Measurements from ENCODE around the gene NUP205.

The NUP205 gene

DNA sequence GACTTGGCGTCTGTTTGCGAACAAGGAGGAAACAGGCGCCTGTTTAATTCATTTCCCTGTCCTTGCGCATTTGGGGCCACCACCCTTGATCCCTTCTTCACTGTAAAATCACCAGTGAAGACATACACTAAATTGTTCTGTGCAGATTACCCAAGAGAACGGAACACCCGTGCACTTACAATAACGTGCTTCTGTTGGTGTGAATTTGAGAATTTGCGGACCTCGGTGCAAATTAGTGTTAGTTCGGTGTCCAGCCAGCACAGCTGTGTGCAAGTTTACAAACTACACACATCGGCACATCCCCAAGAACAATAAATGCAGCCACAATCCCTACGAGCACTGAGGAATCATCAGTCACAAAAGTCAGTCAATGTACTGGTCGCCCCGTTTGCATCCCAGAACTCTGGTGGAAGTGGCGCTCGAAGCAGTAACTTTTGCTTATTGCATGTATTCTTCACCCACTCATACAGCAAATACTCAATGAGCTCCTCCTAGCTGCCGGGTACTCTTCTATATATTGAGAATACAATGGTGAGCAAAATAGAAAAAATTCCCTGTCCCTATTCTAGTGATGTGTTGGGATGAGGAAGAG, 47.0 kb upstream of the NUP205 start (continued):
- TF ChIP-seq, protein P1, sequence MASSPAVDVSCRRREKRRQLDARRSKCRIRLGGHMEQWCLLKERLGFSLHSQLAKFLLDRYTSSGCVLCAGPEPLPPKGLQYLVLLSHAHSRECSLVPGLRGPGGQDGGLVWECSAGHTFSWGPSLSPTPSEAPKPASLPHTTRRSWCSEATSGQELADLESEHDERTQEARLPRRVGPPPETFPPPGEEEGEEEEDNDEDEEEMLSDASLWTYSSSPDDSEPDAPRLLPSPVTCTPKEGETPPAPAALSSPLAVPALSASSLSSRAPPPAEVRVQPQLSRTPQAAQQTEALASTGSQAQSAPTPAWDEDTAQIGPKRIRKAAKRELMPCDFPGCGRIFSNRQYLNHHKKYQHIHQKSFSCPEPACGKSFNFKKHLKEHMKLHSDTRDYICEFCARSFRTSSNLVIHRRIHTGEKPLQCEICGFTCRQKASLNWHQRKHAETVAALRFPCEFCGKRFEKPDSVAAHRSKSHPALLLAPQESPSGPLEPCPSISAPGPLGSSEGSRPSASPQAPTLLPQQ (tag by site-specific recombination; IDR thresholded peaks at IDR 0.05), result no peak
- TF ChIP-seq ZNF23 (tag by site-specific recombination; IDR thresholded peaks at IDR 0.05; ENCODE audit: borderline replicate concordance), result no peak
- no peak for TF ChIP-seq ZFP3 (tag by site-specific recombination; IDR thresholded peaks at IDR 0.05; ENCODE audit: low read depth)
- TF ChIP-seq, protein P2, sequence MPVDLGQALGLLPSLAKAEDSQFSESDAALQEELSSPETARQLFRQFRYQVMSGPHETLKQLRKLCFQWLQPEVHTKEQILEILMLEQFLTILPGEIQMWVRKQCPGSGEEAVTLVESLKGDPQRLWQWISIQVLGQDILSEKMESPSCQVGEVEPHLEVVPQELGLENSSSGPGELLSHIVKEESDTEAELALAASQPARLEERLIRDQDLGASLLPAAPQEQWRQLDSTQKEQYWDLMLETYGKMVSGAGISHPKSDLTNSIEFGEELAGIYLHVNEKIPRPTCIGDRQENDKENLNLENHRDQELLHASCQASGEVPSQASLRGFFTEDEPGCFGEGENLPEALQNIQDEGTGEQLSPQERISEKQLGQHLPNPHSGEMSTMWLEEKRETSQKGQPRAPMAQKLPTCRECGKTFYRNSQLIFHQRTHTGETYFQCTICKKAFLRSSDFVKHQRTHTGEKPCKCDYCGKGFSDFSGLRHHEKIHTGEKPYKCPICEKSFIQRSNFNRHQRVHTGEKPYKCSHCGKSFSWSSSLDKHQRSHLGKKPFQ (tag by site-specific recombination; IDR thresholded peaks at IDR 0.05), result peak; percentile 89
- TF ChIP-seq ZNF791 (tag by site-specific recombination; IDR thresholded peaks at IDR 0.05), result no peak
- TF ChIP-seq ZNF169 (tag by site-specific recombination; IDR thresholded peaks at IDR 0.05), result no peak
- TF ChIP-seq, protein P3, sequence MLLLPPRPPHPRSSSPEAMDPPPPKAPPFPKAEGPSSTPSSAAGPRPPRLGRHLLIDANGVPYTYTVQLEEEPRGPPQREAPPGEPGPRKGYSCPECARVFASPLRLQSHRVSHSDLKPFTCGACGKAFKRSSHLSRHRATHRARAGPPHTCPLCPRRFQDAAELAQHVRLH (tag by site-specific recombination; IDR thresholded peaks at IDR 0.05), result 0 out of 2 replicates have a peak, but pooled peaks have one; percentile 2
- no peak for TF ChIP-seq ZNF610 (tag by site-specific recombination; IDR thresholded peaks at IDR 0.05; ENCODE audit: borderline replicate concordance)
- TF ChIP-seq SCRT2 (tag by site-specific recombination; IDR thresholded peaks at IDR 0.05), result no peak
- TF ChIP-seq ZNF2 (tag by site-specific recombination; IDR thresholded peaks at IDR 0.05), result 0 out of 2 replicates have a peak, but pooled peaks have one; percentile 22
- no peak for TF ChIP-seq ZNF112 (tag by site-specific recombination; IDR thresholded peaks at IDR 0.05)
- 0 out of 2 replicates have a peak, but pooled peaks have one; percentile 7 for TF ChIP-seq KLF10 (tag by site-specific recombination; IDR thresholded peaks at IDR 0.05)
- TF ChIP-seq KLF7 (tag by site-specific recombination; IDR thresholded peaks at IDR 0.05; ENCODE audit: borderline replicate concordance), result no peak
- no peak for TF ChIP-seq HOXA7 (CRISPR knock-in tag; IDR thresholded peaks at IDR 0.05; ENCODE audit: borderline replicate concordance)
- no peak for TF ChIP-seq ZNF747 (tag by site-specific recombination; IDR thresholded peaks at IDR 0.05)
- no peak for TF ChIP-seq ZNF529 (tag by site-specific recombination; IDR thresholded peaks at IDR 0.05; ENCODE audit: insufficient replicate concordance)
- TF ChIP-seq ZFP41 (tag by site-specific recombination; IDR thresholded peaks at IDR 0.05; ENCODE audit: borderline replicate concordance), result no peak
- TF ChIP-seq ZNF394 (tag by site-specific recombination; IDR thresholded peaks at IDR 0.05; ENCODE audit: borderline replicate concordance), result peak; percentile 31; the same call in 1 of the 2 replicates
- TF ChIP-seq, protein P4, sequence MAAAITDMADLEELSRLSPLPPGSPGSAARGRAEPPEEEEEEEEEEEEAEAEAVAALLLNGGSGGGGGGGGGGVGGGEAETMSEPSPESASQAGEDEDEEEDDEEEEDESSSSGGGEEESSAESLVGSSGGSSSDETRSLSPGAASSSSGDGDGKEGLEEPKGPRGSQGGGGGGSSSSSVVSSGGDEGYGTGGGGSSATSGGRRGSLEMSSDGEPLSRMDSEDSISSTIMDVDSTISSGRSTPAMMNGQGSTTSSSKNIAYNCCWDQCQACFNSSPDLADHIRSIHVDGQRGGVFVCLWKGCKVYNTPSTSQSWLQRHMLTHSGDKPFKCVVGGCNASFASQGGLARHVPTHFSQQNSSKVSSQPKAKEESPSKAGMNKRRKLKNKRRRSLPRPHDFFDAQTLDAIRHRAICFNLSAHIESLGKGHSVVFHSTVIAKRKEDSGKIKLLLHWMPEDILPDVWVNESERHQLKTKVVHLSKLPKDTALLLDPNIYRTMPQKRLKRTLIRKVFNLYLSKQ (tag by site-specific recombination; IDR thresholded peaks at IDR 0.05; ENCODE audit: borderline replicate concordance), result no peak
- no peak for TF ChIP-seq ZBTB21 (tag by site-specific recombination; IDR thresholded peaks at IDR 0.05)
- TF ChIP-seq ZNF830 (tag by site-specific recombination; IDR thresholded peaks at IDR 0.05; ENCODE audit: low read depth), result no peak
- no peak for TF ChIP-seq ZNF121 (tag by site-specific recombination; IDR thresholded peaks at IDR 0.05)
- TF ChIP-seq, protein P5, sequence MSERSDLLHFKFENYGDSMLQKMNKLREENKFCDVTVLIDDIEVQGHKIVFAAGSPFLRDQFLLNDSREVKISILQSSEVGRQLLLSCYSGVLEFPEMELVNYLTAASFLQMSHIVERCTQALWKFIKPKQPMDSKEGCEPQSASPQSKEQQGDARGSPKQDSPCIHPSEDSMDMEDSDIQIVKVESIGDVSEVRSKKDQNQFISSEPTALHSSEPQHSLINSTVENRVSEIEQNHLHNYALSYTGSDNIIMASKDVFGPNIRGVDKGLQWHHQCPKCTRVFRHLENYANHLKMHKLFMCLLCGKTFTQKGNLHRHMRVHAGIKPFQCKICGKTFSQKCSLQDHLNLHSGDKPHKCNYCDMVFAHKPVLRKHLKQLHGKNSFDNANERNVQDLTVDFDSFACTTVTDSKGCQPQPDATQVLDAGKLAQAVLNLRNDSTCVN (tag by site-specific recombination; optimal IDR thresholded peaks at IDR 0.05), result peak; percentile 6
- no peak for TF ChIP-seq ZNF501 (tag by site-specific recombination; IDR thresholded peaks at IDR 0.05)
- no peak for TF ChIP-seq ZNF571 (tag by site-specific recombination; IDR thresholded peaks at IDR 0.05)
- no peak; the same call in 1 of the 2 replicates for TF ChIP-seq ZNF654 (tag by site-specific recombination; IDR thresholded peaks at IDR 0.05; ENCODE audit: low read depth)
- no peak for TF ChIP-seq SP2 (tag by site-specific recombination; IDR thresholded peaks at IDR 0.05)
- no peak for TF ChIP-seq SP3 (tag by site-specific recombination; IDR thresholded peaks at IDR 0.05)
- peak; percentile 36; the same call in 1 of the 2 replicates for TF ChIP-seq ZNF777 (tag by site-specific recombination; IDR thresholded peaks at IDR 0.05; ENCODE audit: borderline replicate concordance)
- TF ChIP-seq, protein P6, sequence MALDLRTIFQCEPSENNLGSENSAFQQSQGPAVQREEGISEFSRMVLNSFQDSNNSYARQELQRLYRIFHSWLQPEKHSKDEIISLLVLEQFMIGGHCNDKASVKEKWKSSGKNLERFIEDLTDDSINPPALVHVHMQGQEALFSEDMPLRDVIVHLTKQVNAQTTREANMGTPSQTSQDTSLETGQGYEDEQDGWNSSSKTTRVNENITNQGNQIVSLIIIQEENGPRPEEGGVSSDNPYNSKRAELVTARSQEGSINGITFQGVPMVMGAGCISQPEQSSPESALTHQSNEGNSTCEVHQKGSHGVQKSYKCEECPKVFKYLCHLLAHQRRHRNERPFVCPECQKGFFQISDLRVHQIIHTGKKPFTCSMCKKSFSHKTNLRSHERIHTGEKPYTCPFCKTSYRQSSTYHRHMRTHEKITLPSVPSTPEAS (tag by site-specific recombination; IDR thresholded peaks at IDR 0.05), result 0 out of 2 replicates have a peak, but pooled peaks have one; percentile 8
- 0 out of 2 replicates have a peak, but pooled peaks have one; percentile 11 for TF ChIP-seq MZF1 (tag by site-specific recombination; IDR thresholded peaks at IDR 0.05; ENCODE audit: borderline replicate concordance)
- TF ChIP-seq ZNF391 (tag by site-specific recombination; IDR thresholded peaks at IDR 0.05; ENCODE audit: borderline replicate concordance, low read depth), result no peak
- no peak for TF ChIP-seq ZNF560 (tag by site-specific recombination; IDR thresholded peaks at IDR 0.05; ENCODE audit: borderline replicate concordance)
- TF ChIP-seq ZNF416 (tag by site-specific recombination; IDR thresholded peaks at IDR 0.05), result no peak

All from HEK293 (cell line).